Measurements from ENCODE around the gene GABRG2. TPM values are rescaled to one million over a fixed set of nuclear protein-coding genes. Genes with fewer than 3 reads are reported as not detected.
"Not testable (repeated sequence)": the region's sequence is repeated elsewhere in the genome, so short reads cannot be mapped to it uniquely, and the experiment has no call there.

GABRG2 gene
- under 1 TPM in 3 of 10 donors, not detected in 7; 0.04 to 0.14 (median 0.13) TPM for polyA plus RNA-seq (ENCODE audit: insufficient read length in 10 of 10)
- long read RNA-seq, donor 1: 0 reads
- long read RNA-seq, donor 2: 0 reads
- long read RNA-seq, donor 3: 0 reads
- long read RNA-seq, donor 4: 0 reads
- long read RNA-seq, donor 5: 0 reads
- long read RNA-seq, donor 6: 0 reads
- long read RNA-seq, donor 7: 0 reads
- long read RNA-seq, donor 8: 0 reads
- long read RNA-seq, donor 9: 0 reads

GRCh38 chr5:162067655-162068411, at the start of gene GABRG2:
Gene GABRG2, plus strand, starts transcription at chr5:162067773. Its CDS starts 227 bp downstream, at chr5:162068000.
- DNase-seq: no peak

GRCh38 chr5:162025312-162025711, 42.3 kb upstream of the GABRG2 start:
- DNase-seq: no peak

GRCh38 chr5:162026803-162027202, 40.8 kb upstream of the GABRG2 start:
- no peak for DNase-seq

- DNase-seq: no peak
These were observed 30.1 kb upstream of the GABRG2 start for GRCh38 chr5:162037431-162037830.

GRCh38 chr5:162047279-162047678, 20.3 kb upstream of the GABRG2 start:
- DNase-seq: no peak

GRCh38 chr5:162052676-162053075, 14.9 kb upstream of the GABRG2 start:
- DNase-seq: no peak

- not testable (repeated sequence) for DNase-seq
These were observed 12.5 kb upstream of the GABRG2 start for GRCh38 chr5:162055095-162055494.

GRCh38 chr5:162067162-162067561, 411 bp upstream of the GABRG2 start:
- no peak for DNase-seq

GRCh38 chr5:162068412-162068811, 839 bp downstream of the GABRG2 start:
- peak; percentile 21 to 72 (median 57) for DNase-seq

- DNase-seq: no peak
These were observed 1.4 kb downstream of the GABRG2 start for GRCh38 chr5:162068936-162069335.

GRCh38 chr5:162078805-162079204, 11.2 kb downstream of the GABRG2 start:
- DNase-seq: no peak

- no peak for DNase-seq
These were observed 23.8 kb downstream of the GABRG2 start for GRCh38 chr5:162091336-162091735.

GRCh38 chr5:162096448-162096847, 28.9 kb downstream of the GABRG2 start:
- no peak for DNase-seq

GRCh38 chr5:162107591-162107990, 40.0 kb downstream of the GABRG2 start:
- no peak for DNase-seq

GRCh38 chr5:162119801-162120200, 52.2 kb downstream of the GABRG2 start:
- DNase-seq: no peak

GRCh38 chr5:162128117-162128516, 60.5 kb downstream of the GABRG2 start:
- no peak for DNase-seq

GRCh38 chr5:162132348-162132747, 64.8 kb downstream of the GABRG2 start:
- no peak for DNase-seq

- no peak for DNase-seq
These were observed 71.6 kb downstream of the GABRG2 start for GRCh38 chr5:162139190-162139589.

GRCh38 chr5:162154242-162154641, 86.7 kb downstream of the GABRG2 start:
- no peak for DNase-seq

GRCh38 chr5:162160401-162160800, 92.8 kb downstream of the GABRG2 start:
- no peak for DNase-seq

GRCh38 chr5:162163663-162164062, 96.1 kb downstream of the GABRG2 start:
- no peak for DNase-seq

GRCh38 chr5:162174358-162174974, 106.9 kb downstream of the GABRG2 start:
- DNase-seq: no peak

- DNase-seq: no peak
These were observed 119.8 kb downstream of the GABRG2 start for GRCh38 chr5:162187371-162187770.

Data from muscle of back (tissue), 13 donors.